ENCODE results near the gene CYSLTR2. TPM values are rescaled to one million over a fixed set of nuclear protein-coding genes. Genes with fewer than 3 reads are reported as not detected.

CYSLTR2 gene
- total and polyA plus RNA-seq, 2 experiments from 2014 or later, result 5.1 to 22.2 TPM

- 72% methylated on average over 6 of the region's 6 CpGs for WGBS (ENCODE audit: low lambda C conversion rate, missing lambda C conversion rate)
- no peak for DNase-seq (ENCODE audit: low spot score)
- Histone ChIP-seq H3K79me2 (no peaks in the 10 kb centered on the region), H3K27ac (peak overlapping the region; percentile 34), H3K4me2 (no peak overlapping the region), H3K27me3 (no peaks in the 10 kb centered on the region), H4K20me1 (ENCODE audit: insufficient read depth, poor library complexity, severe bottlenecking) (no peaks in the 10 kb centered on the region), H3K4me3 (no peak overlapping the region), H3K9me3 (ENCODE audit: low read depth) (no peaks in the 10 kb centered on the region), H3K4me1 (ENCODE audit: insufficient read depth) (peaks cover 12% of the 10 kb centered on the region), H3K36me3 (replicated peaks; ENCODE audit: insufficient read depth, low read depth) (no peaks in the 10 kb centered on the region), H3K9me2 (replicated peaks; ENCODE audit: insufficient read depth) (no peaks in the 10 kb centered on the region), H2AFZ (no peak overlapping the region)
- no peak for TF ChIP-seq EZH2 (IDR thresholded peaks at IDR 0.05; ENCODE audit: borderline replicate concordance)
Measured at GRCh38 chr13:48731001-48731658, 77.4 kb downstream of the CYSLTR2 start.

- H3K4me2 ChIP-seq, result peak overlapping the region; percentile 70
- peak overlapping the region; percentile 34 for H3K27ac ChIP-seq
- TF ChIP-seq EZH2phosphoT487 (IDR thresholded peaks at IDR 0.05; ENCODE audit: low read depth, severe bottlenecking, unreplicated experiment) (no peak), CTCF (IDR thresholded peaks at IDR 0.05; ENCODE audit: poor library complexity) (peak; percentile 65), EZH2 (IDR thresholded peaks at IDR 0.05; ENCODE audit: borderline replicate concordance) (no peak)
- no peaks in the 10 kb centered on the region for H3K9me3 ChIP-seq (ENCODE audit: low read depth)
- H3K9me2 ChIP-seq (replicated peaks; ENCODE audit: insufficient read depth), result no peaks in the 10 kb centered on the region
- H3K36me3 ChIP-seq (replicated peaks; ENCODE audit: insufficient read depth, low read depth), result no peaks in the 10 kb centered on the region
- WGBS (ENCODE audit: low lambda C conversion rate, missing lambda C conversion rate), result 37% methylated on average over 16 of the region's 16 CpGs
- peak overlapping the region; percentile 24 for H2AFZ ChIP-seq
- no peaks in the 10 kb centered on the region for H3K79me2 ChIP-seq
- no peaks in the 10 kb centered on the region for H4K20me1 ChIP-seq (ENCODE audit: insufficient read depth, poor library complexity, severe bottlenecking)
- DNase-seq (ENCODE audit: low spot score), result peak; percentile 64
- no peaks in the 10 kb centered on the region for H3K27me3 ChIP-seq
- H3K4me3 ChIP-seq, result no peak overlapping the region
- H3K4me1 ChIP-seq (ENCODE audit: insufficient read depth), result peaks cover 7% of the 10 kb centered on the region
Measured at GRCh38 chr13:48731957-48732569, 78.3 kb downstream of the CYSLTR2 start.

DNA sequence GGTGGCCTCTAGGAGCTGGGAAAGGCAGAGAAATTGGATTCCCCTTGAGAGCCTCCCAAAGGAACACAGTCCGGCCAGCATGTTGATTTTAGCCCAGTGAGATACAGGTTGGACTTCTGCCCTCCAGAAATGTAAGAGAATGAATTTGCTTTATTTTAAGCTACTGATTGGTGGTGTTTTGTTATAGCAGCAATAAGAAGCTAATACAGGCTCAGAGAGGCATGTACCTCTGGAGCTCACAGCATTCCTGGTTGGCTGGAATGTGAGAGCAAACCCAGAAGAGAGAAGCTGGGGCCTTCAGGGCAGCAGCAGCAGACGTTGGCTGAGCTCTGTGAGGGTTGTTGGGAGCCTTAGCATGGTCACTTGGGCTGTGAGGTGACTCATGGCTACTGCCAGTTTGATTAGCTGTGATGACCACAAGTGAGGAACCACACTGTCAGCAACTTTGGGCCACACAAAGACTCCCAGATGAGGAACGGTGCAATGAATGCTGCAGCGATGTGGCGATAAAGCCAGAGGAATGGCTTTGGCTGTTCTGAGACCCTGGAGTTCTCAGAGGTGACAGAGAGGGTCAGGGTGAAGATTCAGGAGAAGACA, 80.1 kb downstream of the CYSLTR2 start:
- H2AFZ ChIP-seq, result no peak overlapping the region
- no peaks in the 10 kb centered on the region for H3K27me3 ChIP-seq
- no peak overlapping the region for H3K4me2 ChIP-seq
- no peak overlapping the region for H3K27ac ChIP-seq
- no peaks in the 10 kb centered on the region for H3K9me2 ChIP-seq (replicated peaks; ENCODE audit: insufficient read depth)
- no peak for DNase-seq (ENCODE audit: low spot score)
- no peaks in the 10 kb centered on the region for H4K20me1 ChIP-seq (ENCODE audit: insufficient read depth, poor library complexity, severe bottlenecking)
- no peaks in the 10 kb centered on the region for H3K36me3 ChIP-seq (replicated peaks; ENCODE audit: insufficient read depth, low read depth)
- no peaks in the 10 kb centered on the region for H3K79me2 ChIP-seq
- 97% methylated on average over 5 of the region's 5 CpGs for WGBS (ENCODE audit: low lambda C conversion rate, missing lambda C conversion rate)
- H3K4me3 ChIP-seq, result no peak overlapping the region
- no peaks in the 10 kb centered on the region for H3K4me1 ChIP-seq (ENCODE audit: insufficient read depth)
- no peak for TF ChIP-seq CTCF (IDR thresholded peaks at IDR 0.05; ENCODE audit: poor library complexity)
- TF ChIP-seq EZH2 (IDR thresholded peaks at IDR 0.05; ENCODE audit: borderline replicate concordance), result no peak
- no peak for TF ChIP-seq EZH2phosphoT487 (IDR thresholded peaks at IDR 0.05; ENCODE audit: low read depth, severe bottlenecking, unreplicated experiment)
- no peaks in the 10 kb centered on the region for H3K9me3 ChIP-seq (ENCODE audit: low read depth)

DNA sequence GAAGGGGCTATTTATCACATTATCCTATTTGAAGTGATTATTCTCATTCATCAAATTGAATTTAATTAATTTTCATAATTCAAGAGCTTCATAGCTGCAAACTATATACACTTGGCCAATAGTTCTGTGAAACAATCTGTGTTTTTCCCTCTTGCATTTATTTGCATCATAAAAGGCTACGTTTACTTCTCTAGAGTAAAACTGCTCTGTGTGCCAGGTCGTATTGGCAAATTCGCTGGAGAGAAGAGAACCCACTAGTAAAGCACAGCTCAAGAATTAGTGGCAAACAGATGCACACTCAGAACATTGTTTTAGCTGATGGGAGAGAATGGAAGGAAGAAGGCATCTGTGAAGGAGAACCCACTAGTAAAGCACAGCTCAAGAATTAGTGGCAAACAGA, 81.8 kb downstream of the CYSLTR2 start:
- H3K4me2 ChIP-seq, result no peak overlapping the region
- H3K9me2 ChIP-seq (replicated peaks; ENCODE audit: insufficient read depth), result no peaks in the 10 kb centered on the region
- H3K9me3 ChIP-seq (ENCODE audit: low read depth), result no peaks in the 10 kb centered on the region
- 69% methylated on average over 3 of the region's 3 CpGs for WGBS (ENCODE audit: low lambda C conversion rate, missing lambda C conversion rate)
- no peak overlapping the region for H3K27ac ChIP-seq
- no peak for TF ChIP-seq EZH2 (IDR thresholded peaks at IDR 0.05; ENCODE audit: borderline replicate concordance)
- no peak for TF ChIP-seq EZH2phosphoT487 (IDR thresholded peaks at IDR 0.05; ENCODE audit: low read depth, severe bottlenecking, unreplicated experiment)
- no peak for TF ChIP-seq CTCF (IDR thresholded peaks at IDR 0.05; ENCODE audit: poor library complexity)
- H3K4me1 ChIP-seq (ENCODE audit: insufficient read depth), result no peaks in the 10 kb centered on the region
- no peaks in the 10 kb centered on the region for H3K27me3 ChIP-seq
- H4K20me1 ChIP-seq (ENCODE audit: insufficient read depth, poor library complexity, severe bottlenecking), result no peaks in the 10 kb centered on the region
- H3K4me3 ChIP-seq, result no peak overlapping the region
- no peak for DNase-seq (ENCODE audit: low spot score)
- no peak overlapping the region for H2AFZ ChIP-seq
- H3K79me2 ChIP-seq, result no peaks in the 10 kb centered on the region
- no peaks in the 10 kb centered on the region for H3K36me3 ChIP-seq (replicated peaks; ENCODE audit: insufficient read depth, low read depth)
